K562 (cell line): ENCODE data around the gene INPP1. TPM values are rescaled to one million over a fixed set of nuclear protein-coding genes. Genes with fewer than 3 reads are reported as not detected.
A peak's percentile ranks its signal among the peaks of the same experiment; 100 is the strongest.

Source experiments
- ATAC-seq: fragments of 200-7000 bp; cut with Tn5 transposase; 3 replicates; pipeline ENCODE4 v1.9.1; 2020; ENCODE audit warnings: moderate library complexity
- BruUV-seq: library from RNA; stranded (reverse); fragments of 400-500 nt; replicated peaks from 2 replicates; lab custom pipeline; 2021; lab: Mats Ljungman, UMichigan
- CTCF ChIA-PET: fragments of 300-600 bp; formaldehyde crosslinking; extraction: SDS; loops from one replicate; lab custom pipeline; 2021; ENCODE audit warnings: low intra/inter-chr PET ratio; lab: Yijun Ruan, JAX
- POLR2A ChIA-PET: fragments of 300-600, 350-650 bp; sonication (Branson Sonifier 250); formaldehyde crosslinking; extraction: SDS; loops from one replicate; lab custom pipeline; 2021; ENCODE audit warnings: antibody characterized with exemption, inconsistent platforms; lab: Yijun Ruan, JAX
- DNase-seq, 4 experiments: peaks; one replicate each; pipeline versions ENCODE4 v3.0.0 to v3.0.0-alpha.2; 2011 to 2018; ENCODE audit warnings: low spot score in 3 of 4, mixed read lengths in 3 of 4; ENCODE audit errors: extremely low read depth in 1 of 4
- FAIRE-seq: peaks from 2 replicates; lab custom pipeline; 2011; peaks lifted over from hg19 to GRCh38; lab: Jason Lieb, UNC
- H2AFZ ChIP-seq: 2 replicates; pipeline ENCODE4 v1.6.0; 2011; ENCODE audit warnings: low read depth, low read length, control low read depth, inconsistent platforms
- H3K27ac ChIP-seq: fragments of 200-600 bp; 3 replicates; pipeline ENCODE4 v1.8.0; 2011; ENCODE audit warnings: low read depth, mild to moderate bottlenecking, control low read depth, inconsistent platforms, low read length, moderate library complexity, mixed read lengths; ENCODE audit errors: extremely low read depth
- H3K27me3 ChIP-seq, 2 experiments: fragments of 300-600 bp in 1 of 2; 2 replicates in 1 of 2; 3 replicates in 1 of 2; pipeline versions ENCODE4 v1.6.0 to v1.8.0; 2011; ENCODE audit warnings: inconsistent platforms in 2 of 2, low read length in 2 of 2, mild to moderate bottlenecking in 1 of 2, mixed read lengths in 1 of 2, moderate library complexity in 1 of 2; ENCODE audit not compliant: control insufficient read depth in 2 of 2, insufficient read depth in 2 of 2
- H3K36me3 ChIP-seq: fragments of 300-600 bp; 3 replicates; pipeline ENCODE4 v1.8.0; 2011; ENCODE audit warnings: mild to moderate bottlenecking, low read length, inconsistent platforms; ENCODE audit not compliant: control insufficient read depth, insufficient read depth
- H3K4me1 ChIP-seq, 2 experiments: fragments of 200-600 bp in 1 of 2; replicated peaks in 1 of 2; 2 replicates in 1 of 2; 3 replicates in 1 of 2; pipeline versions ENCODE4 v1.5.1 to v1.8.0; 2011; ENCODE audit warnings: inconsistent platforms in 2 of 2, low read length in 2 of 2, mild to moderate bottlenecking in 1 of 2, mixed read lengths in 1 of 2, moderate library complexity in 1 of 2; ENCODE audit not compliant: control insufficient read depth in 2 of 2, insufficient read depth in 2 of 2
- H3K4me2 ChIP-seq: 2 replicates; pipeline ENCODE4 v1.6.1; 2011; ENCODE audit warnings: low read length, control low read depth, inconsistent platforms, mixed read lengths; ENCODE audit not compliant: insufficient read depth
- H3K4me3 ChIP-seq: fragments of 200-600 bp; sonication (generic), shearing (Covaris generic); 2 replicates; pipeline ENCODE4 v1.5.1; 2016; ENCODE audit warnings: control low read depth, inconsistent platforms
- H3K79me2 ChIP-seq: fragments of 200-600 bp; 3 replicates; pipeline ENCODE4 v1.8.0; 2011; ENCODE audit warnings: low read length, inconsistent platforms; ENCODE audit not compliant: control insufficient read depth, insufficient read depth
- H3K9ac ChIP-seq, 2 experiments: 2 replicates each; pipeline versions ENCODE4 v1.6.0 to v1.6.1; 2011; ENCODE audit warnings: low read depth in 2 of 2, low read length in 2 of 2, control low read depth in 1 of 2, inconsistent platforms in 1 of 2, mild to moderate bottlenecking in 1 of 2, mixed read lengths in 1 of 2; ENCODE audit not compliant: insufficient read depth in 1 of 2
- H3K9me1 ChIP-seq: one replicate; pipeline ENCODE4 v1.6.0; 2011; ENCODE audit warnings: inconsistent platforms, mild to moderate bottlenecking, low read length, moderate library complexity; ENCODE audit not compliant: control insufficient read depth, insufficient read depth
- H3K9me3 ChIP-seq: replicated peaks from 2 replicates; pipeline ENCODE4 v1.5.1; 2011; ENCODE audit warnings: low read depth, low read length, inconsistent platforms; ENCODE audit not compliant: control insufficient read depth, insufficient read depth
- H4K20me1 ChIP-seq: replicated peaks from 2 replicates; pipeline ENCODE4 v1.6.1; 2011; ENCODE audit warnings: low read length, inconsistent platforms, mixed read lengths; ENCODE audit not compliant: control insufficient read depth, insufficient read depth
- E2F1 ChIP-seq: sonication (generic); formaldehyde crosslinking; IDR thresholded peaks from 2 replicates; pipeline ENCODE4 v1.8.1; 2023; ENCODE audit warnings: mild to moderate bottlenecking, missing genetic modification reagents, moderate library complexity
- ERF ChIP-seq: fragments of 450-650 bp; formaldehyde crosslinking; IDR thresholded peaks from 2 replicates; pipeline ENCODE4 v1.4.0; 2020; ENCODE audit warnings: mild to moderate bottlenecking, mixed read lengths
- GATAD2B ChIP-seq: fragments of 450-650 bp; IDR thresholded peaks from 2 replicates; pipeline ENCODE4 v1.6.1; 2017; ENCODE audit warnings: mild to moderate bottlenecking, borderline replicate concordance
- GTF2E2 ChIP-seq: fragments of 200-800 bp; sonication (Bioruptor generic); IDR thresholded peaks from 2 replicates; pipeline ENCODE4 v1.6.1; 2016; ENCODE audit warnings: missing genetic modification characterization, missing compliant biosample characterization
- ILK ChIP-seq: fragments of 450-650 bp; IDR thresholded peaks from 2 replicates; pipeline ENCODE4 v1.6.1; 2016; ENCODE audit warnings: missing genetic modification characterization, low read depth, mild to moderate bottlenecking, missing compliant biosample characterization, moderate library complexity, borderline replicate concordance
- MCM7 ChIP-seq, 2 experiments: fragments of 450-650 bp; IDR thresholded peaks; 2 replicates each; pipeline ENCODE4 v1.6.1; 2016 to 2018
- NFXL1 ChIP-seq: fragments of 450-650 bp; formaldehyde crosslinking; IDR thresholded peaks from 2 replicates; pipeline ENCODE4 v1.4.0; 2021; ENCODE audit warnings: mild to moderate bottlenecking
- NR2C1 ChIP-seq, 2 experiments: fragments of 450-650 bp; IDR thresholded peaks; 2 replicates each; pipeline ENCODE4 v1.6.1; 2017; ENCODE audit warnings: mild to moderate bottlenecking in 2 of 2, antibody characterized with exemption in 1 of 2, inconsistent platforms in 1 of 2, missing compliant biosample characterization in 1 of 2, missing genetic modification characterization in 1 of 2
- NR3C1 ChIP-seq: sonication (generic); formaldehyde crosslinking; IDR thresholded peaks from 2 replicates; pipeline ENCODE4 v1.8.1; 2022; ENCODE audit warnings: missing genetic modification reagents
- RCOR1 ChIP-seq, 2 experiments: IDR thresholded peaks; 2 replicates each; pipeline ENCODE4 v1.6.1; 2012; ENCODE audit warnings: low read depth in 2 of 2, low read length in 2 of 2, borderline replicate concordance in 1 of 2, improper control_type of control experiment in 1 of 2
- RNF2 ChIP-seq: sonication (generic); IDR thresholded peaks from 2 replicates; pipeline ENCODE4 v1.6.1; 2016
- THRAP3 ChIP-seq: fragments of 450-650 bp; IDR thresholded peaks from 2 replicates; pipeline ENCODE4 v1.6.1; 2016; ENCODE audit warnings: mild to moderate bottlenecking, inconsistent platforms, borderline replicate concordance
- ZFP1 ChIP-seq: fragments of 450-650 bp; formaldehyde crosslinking; IDR thresholded peaks from 2 replicates; pipeline ENCODE4 v1.4.0; 2020; ENCODE audit warnings: mild to moderate bottlenecking, mixed read lengths
- ZKSCAN8 ChIP-seq: fragments of 200-800 bp; sonication (Bioruptor generic); IDR thresholded peaks from 2 replicates; pipeline ENCODE4 v1.6.1; 2016; ENCODE audit warnings: missing genetic modification characterization, missing compliant biosample characterization
- ZZZ3 ChIP-seq: fragments of 450-650 bp; IDR thresholded peaks from 2 replicates; pipeline ENCODE4 v1.6.1; 2016; ENCODE audit warnings: antibody characterized with exemption, mild to moderate bottlenecking, moderate library complexity
- WGBS: fragments of 100-300 bp; shearing (Covaris generic); methylation state at CpG from one replicate; pipeline ENCODE4 v1.1.6; 2016; ENCODE audit warnings: low coverage, mixed read lengths; ENCODE audit not compliant: insufficient coverage; ENCODE audit errors: missing lambda C conversion rate; 5-methylcytosine and 5-hydroxymethylcytosine counted together
- in situ Hi-C: fragments of 300-500 bp; cut with MboI; formaldehyde crosslinking; loops from 4 replicates; pipeline ENCODE4 v1.15.0; 2018; ENCODE audit warnings: inconsistent platforms, mixed read lengths
- intact Hi-C: fragments of 100-400 bp; cut with micrococcal nuclease; formaldehyde crosslinking; loops from 2 replicates; pipeline ENCODE4 v1.14.2; 2022
- polyA plus RNA-seq, 8 experiments: library from polyadenylated mRNA; depleted of rRNA in 4 of 8; stranded (reverse) in 5 of 8; unstranded in 3 of 8; fragments of >200 nt; fragmentation: Nextera tagmentation in 2 of 8; fragmentation: Illumina TruSeq in 1 of 8; extraction: Ambion mirVana in 2 of 8; extraction: Trizol in 1 of 8; gene quantifications; 2 replicates each; pipeline versions ENCODE4 v1.2.1 to v1.2.3, GENCODE V29; 2011 to 2014; ENCODE audit warnings: inconsistent platforms in 1 of 8, missing spikeins in 1 of 8
- total RNA-seq, 7 experiments: library from RNA; depleted of rRNA in 6 of 7; stranded (reverse); fragments of >200 nt in 6 of 7; fragmentation: Illumina TruSeq in 2 of 7; extraction: Trizol in 2 of 7; gene quantifications; 2 replicates each; pipeline versions ENCODE4 v1.2.1 to v1.2.3, GENCODE V29; 2011 to 2021; ENCODE audit warnings: low replicate concordance in 1 of 7
- TF ChIP-seq, protein P1 (sequence below): fragments of 250-450 bp; sonication (Bioruptor Pico); IDR thresholded peaks from 2 replicates; pipeline ENCODE4 v1.8.0; 2022; ENCODE audit warnings: inconsistent platforms, mild to moderate bottlenecking, moderate library complexity, borderline replicate concordance
- TF ChIP-seq, protein P2 (sequence below): fragments of 450-650 bp; IDR thresholded peaks from 2 replicates; pipeline ENCODE4 v1.6.1; 2016; ENCODE audit warnings: antibody characterized with exemption

INPP1 gene
- total and polyA plus RNA-seq, 9 of the 15 experiments (the other 6 are each of a cell fraction or from before 2014, with no cell fraction given), result 3.7 to 11.8 (median 6.5) TPM

- WGBS, result 0% methylated on average over 6 of the region's 6 CpGs
- intact Hi-C loops (no loop called here), in situ Hi-C loops (no loop called here)
- H4K20me1 ChIP-seq, result no peaks in the 10 kb centered on the region
- peak overlapping the region in 1 of 2 experiments; percentile 30; a peak in 2 of 4 replicates for H3K9ac ChIP-seq
- H3K9me1 ChIP-seq, result no peaks in the 10 kb centered on the region
- H3K79me2 ChIP-seq, result no peaks in the 10 kb centered on the region
- no TSS peak for BruUV-seq
- H3K4me2 ChIP-seq, result peak overlapping the region; percentile 77
- peak overlapping the region; percentile 71 for H2AFZ ChIP-seq
- peak overlapping the region; percentile 75; the same call in 2 of the 3 replicates for H3K27ac ChIP-seq
- no peaks in the 10 kb centered on the region for H3K27me3 ChIP-seq
- CTCF ChIA-PET, result no interaction called here
- peaks cover 5 to 33% of the 10 kb centered on the region in 2 experiments; a peak in 4 of 5 replicates for H3K4me1 ChIP-seq
- H3K4me3 ChIP-seq, result peak overlapping the region; percentile 35; the same call in 1 of the 2 replicates
- H3K9me3 ChIP-seq, result no peaks in the 10 kb centered on the region
- FAIRE-seq (no peak), ATAC-seq (peak; percentile 65), DNase-seq (peak; percentile 10 to 54 (median 22))
- H3K36me3 ChIP-seq, result no peaks in the 10 kb centered on the region
- POLR2A ChIA-PET, result interaction anchor here (0.6 to 1.1 kb wide), 2 partner anchors 8 to 60 kb away, joined by 3 read pairs; no protein-coding TSS in a partner anchor
- TF ChIP-seq GATAD2B, result no peak
- 0 out of 2 replicates have a peak, but pooled peaks have one; percentile 58 for TF ChIP-seq GTF2E2 (tag)
- no peak for TF ChIP-seq ZFP1
- TF ChIP-seq RCOR1 (IDR thresholded peaks at IDR 0.05; ENCODE audit: borderline replicate concordance in 1 of 2, low read depth in 2 of 2, low read length in 2 of 2), result peak in 1 of 2 experiments; percentile 76; a peak in 2 of 4 replicates
- TF ChIP-seq, protein P1, sequence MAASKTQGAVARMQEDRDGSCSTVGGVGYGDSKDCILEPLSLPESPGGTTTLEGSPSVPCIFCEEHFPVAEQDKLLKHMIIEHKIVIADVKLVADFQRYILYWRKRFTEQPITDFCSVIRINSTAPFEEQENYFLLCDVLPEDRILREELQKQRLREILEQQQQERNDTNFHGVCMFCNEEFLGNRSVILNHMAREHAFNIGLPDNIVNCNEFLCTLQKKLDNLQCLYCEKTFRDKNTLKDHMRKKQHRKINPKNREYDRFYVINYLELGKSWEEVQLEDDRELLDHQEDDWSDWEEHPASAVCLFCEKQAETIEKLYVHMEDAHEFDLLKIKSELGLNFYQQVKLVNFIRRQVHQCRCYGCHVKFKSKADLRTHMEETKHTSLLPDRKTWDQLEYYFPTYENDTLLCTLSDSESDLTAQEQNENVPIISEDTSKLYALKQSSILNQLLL (CRISPR knock-in tag), result no peak
- TF ChIP-seq, protein P2, sequence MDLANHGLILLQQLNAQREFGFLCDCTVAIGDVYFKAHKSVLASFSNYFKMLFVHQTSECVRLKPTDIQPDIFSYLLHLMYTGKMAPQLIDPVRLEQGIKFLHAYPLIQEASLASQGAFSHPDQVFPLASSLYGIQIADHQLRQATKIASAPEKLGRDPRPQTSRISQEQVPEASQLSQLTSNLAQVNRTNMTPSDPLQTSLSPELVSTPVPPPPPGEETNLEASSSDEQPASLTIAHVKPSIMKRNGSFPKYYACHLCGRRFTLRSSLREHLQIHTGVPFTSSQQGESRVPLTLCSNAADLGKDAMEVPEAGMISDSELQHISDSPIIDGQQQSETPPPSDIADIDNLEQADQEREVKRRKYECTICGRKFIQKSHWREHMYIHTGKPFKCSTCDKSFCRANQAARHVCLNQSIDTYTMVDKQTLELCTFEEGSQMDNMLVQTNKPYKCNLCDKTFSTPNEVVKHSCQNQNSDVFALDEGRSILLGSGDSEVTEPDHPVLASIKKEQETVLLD, result no peak
- no peak for TF ChIP-seq ERF
- no peak for TF ChIP-seq NFXL1 (CRISPR knock-in tag)
- no peak for TF ChIP-seq THRAP3
- no peak for TF ChIP-seq ZKSCAN8
- no peak for TF ChIP-seq MCM7 (IDR thresholded peaks at IDR 0.05)
- 0 out of 2 replicates have a peak, but pooled peaks have one; percentile 8 for TF ChIP-seq E2F1 (CRISPR knock-in tag)
- no peak for TF ChIP-seq RNF2
- TF ChIP-seq NR3C1 (CRISPR knock-in tag), result no peak
- no peak for TF ChIP-seq ZZZ3
- TF ChIP-seq ILK (tag), result no peak
- TF ChIP-seq NR2C1 (IDR thresholded peaks at IDR 0.05), result no peak
- TF ChIP-seq NR2C1 (tag; IDR thresholded peaks at IDR 0.05), result 0 out of 2 replicates have a peak, but pooled peaks have one; percentile 8
Observed at GRCh38 chr2:190378880-190379237, 35.5 kb downstream of the INPP1 start.
